MV-4-11 (cell line): ENCODE data around the gene CCDC117.
A peak's percentile ranks its signal among the peaks of the same experiment; 100 is the strongest.
"Not testable (repeated sequence)": the region's sequence is repeated elsewhere in the genome, so short reads cannot be mapped to it uniquely, and the experiment has no call there.

Experiments used
- DNase-seq: peaks from one replicate; lab custom pipeline; 2025; lab: John Stamatoyannopoulos, UW

Gene CCDC117

DNA sequence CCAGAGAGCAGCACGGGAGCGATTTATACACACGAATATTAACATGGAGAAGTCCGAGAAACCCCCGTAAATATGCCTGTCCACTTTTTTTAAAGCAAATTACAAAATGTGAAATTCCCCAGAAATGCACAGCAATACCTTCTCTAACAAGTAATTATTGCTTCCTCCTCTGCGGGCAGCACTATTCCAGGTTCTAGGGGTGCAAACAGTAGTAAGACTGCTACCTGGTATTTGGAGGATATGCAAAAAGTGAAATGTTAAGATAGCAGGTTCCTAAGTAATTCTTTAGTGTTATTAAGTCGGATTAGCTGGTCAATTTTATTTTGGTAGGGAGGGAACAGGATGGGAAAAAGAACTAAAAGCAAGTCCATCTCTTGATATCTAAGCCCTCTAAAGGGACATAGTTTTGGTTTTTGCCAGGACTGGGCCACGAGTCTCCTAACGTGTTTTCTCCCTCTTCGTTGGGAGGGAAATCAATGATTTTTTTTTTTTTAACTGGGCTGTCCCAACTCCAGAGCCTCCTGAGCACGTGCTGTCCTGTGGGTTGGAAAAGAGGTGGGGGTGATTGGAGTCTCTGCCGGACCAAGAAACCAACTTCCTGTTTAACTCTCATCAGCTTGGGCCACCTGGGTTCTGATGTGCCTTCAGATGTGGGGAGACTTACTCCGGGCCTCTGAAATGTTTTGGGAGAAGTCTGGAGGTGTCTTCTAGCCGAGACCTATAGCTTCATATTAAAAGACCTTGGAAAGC is 29.5 kb downstream of the CCDC117 start:
- DNase-seq, result peak; percentile 86

DNA sequence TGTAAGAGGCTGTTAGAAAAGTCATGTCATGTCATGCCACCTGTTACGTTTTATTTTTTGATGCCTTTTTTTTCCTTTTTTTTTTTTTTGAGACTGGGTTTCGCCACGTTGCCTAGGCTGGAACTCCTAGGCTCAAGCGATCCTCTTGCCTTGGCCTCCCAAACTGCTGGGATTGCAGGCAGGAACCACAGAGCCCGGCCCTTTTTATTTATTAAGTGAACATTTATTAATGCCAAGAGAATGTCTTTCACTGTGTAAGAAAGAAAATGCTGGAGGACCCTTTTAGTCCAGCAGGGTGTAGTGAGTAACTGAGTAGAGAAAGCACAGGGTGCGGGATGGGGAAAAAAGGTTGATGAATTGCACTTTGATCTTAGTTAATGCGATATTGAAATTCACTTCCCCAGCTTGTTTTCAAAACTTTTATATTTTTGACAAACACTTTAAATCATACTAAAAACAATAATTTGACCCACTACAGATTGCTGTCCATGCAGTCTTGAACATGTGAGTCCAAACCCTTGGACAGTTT is 30.2 kb downstream of the CCDC117 start:
- peak; percentile 39 for DNase-seq

DNA sequence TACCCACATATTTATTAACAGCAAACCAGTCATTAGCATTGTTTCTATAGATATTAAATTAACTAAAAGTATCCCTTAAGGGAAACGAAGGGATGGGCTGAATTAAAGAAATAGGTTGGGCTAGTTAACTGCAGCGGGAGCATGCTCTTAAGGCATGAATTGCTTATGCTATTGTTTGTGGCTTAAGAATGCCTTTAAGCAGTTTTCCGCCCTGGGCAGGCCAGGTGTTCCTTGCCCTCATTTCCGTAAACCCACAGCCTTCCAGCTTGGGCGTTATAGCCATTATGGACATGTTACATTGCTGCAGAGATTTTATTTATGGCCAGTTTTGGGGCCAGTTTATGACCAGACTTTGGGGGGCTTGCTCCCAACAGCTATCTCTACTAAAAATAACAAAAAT is 32.9 kb downstream of the CCDC117 start:
- not testable (repeated sequence) for DNase-seq

DNA sequence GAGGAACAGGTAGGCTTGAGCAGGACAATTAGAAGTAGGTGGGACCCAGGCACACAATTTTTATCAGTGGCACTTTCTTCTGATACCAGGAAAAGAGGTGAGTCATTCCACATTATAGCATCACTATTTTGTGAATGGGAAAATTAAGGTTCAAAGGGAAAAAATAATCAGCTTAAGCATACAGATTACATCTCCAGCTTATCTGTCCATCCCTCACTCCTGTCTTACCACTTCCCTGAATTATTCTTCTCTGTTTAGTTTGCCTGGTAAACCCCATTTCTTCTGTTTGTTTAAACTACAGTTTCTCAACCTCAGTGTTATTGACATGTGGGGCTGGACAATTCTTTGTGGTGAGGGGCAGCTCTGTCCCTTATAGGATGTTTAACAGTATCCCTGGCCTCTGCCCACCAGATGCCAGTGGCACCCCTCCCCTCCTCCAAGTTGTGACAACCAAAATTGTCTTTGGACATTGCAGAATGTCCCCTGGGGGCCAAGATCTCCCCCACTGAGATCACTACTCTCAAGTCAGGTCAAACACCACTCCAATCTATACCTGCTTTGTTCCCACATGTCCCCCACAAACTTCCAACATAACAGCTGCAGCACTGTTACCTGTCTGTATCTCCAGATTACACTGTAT is 36.3 kb downstream of the CCDC117 start:
- DNase-seq, result peak; percentile 30

DNA sequence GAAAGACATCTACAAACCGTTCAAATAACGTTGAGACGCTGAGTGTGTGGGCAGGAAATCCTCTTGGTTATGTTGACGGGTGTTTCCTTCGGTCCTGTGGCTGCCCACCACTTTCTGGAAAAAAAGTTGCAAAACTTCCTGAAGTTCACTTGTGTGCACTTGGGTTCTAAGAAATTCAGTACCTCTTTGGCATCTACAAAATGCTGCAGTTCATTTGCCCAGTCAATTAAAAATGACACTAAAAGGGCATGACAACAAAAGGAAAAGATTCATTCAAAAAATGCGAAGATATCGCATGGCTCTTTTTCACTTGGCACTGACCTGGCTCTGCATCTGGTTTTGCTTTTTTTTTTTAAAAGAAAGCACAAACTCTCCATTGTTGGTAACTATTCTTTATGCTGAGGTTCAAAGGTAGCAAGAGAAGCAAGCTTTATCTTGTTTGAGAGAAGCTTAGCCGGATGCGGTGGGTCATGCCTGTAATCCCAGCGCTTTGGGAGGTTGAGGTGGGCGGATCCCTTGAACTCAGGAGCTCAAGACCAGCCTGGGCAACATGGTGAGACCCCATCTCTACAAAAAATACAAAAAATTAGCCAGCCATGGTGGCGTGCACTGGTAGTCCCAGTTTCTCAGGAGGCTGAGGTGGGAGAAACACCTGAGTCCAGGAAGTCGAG is 38.5 kb downstream of the CCDC117 start:
- DNase-seq, result peak; percentile 99

DNA sequence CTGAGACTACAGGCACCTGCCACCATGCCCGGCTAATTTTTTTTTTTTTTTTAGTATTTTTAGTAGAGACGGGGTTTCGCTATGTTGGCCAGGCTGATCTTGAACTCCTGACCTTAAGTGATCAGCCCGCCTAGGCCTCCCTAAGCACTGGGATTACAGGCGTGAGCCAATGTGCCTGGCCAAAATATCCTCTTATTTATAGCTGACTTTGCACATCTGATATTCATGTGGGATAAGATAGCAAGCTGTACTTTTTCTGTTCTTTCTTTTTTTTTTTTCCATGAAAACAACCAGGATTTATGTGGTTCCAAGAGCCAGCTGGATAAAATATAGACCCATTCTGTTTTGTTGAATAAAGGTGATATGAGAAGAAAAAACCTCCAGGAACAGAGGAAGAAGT is 40.0 kb downstream of the CCDC117 start:
- peak; percentile 58 for DNase-seq

DNA sequence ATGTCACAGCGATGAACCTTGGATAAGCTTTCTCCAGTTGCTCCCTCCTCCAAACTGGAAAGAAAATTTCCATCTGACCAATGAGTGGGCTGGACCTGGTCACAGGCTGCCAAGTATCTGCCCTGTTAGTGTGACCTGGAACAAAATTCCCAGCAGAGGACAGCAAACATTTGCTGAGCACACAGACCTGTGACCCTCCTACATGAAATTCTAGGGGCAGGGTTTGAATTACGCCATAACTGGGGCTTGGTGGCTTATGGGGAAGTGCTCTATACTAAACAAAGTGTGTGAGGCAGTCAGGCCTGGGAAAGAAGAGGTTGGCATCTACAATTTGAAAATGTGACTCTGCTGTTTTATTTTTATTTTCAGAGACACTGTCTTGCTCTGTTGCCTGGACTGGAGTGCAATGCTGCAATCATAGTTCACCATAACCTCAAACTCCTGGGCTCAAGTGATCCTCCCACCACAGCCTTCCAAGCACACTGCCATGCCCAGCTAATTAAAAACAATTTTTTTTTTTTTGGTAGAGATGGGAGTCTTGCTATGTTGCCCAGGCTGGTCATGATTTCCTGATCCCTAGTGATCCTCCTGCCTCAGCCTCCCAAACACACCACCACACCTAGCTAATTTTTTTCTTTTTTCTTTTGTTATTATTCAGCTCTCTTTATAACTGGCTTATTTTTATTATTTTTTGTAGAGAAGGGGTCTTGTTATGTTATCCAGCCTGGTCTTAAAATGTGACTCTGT is 41.5 kb downstream of the CCDC117 start:
- DNase-seq, result peak; percentile 92

DNA sequence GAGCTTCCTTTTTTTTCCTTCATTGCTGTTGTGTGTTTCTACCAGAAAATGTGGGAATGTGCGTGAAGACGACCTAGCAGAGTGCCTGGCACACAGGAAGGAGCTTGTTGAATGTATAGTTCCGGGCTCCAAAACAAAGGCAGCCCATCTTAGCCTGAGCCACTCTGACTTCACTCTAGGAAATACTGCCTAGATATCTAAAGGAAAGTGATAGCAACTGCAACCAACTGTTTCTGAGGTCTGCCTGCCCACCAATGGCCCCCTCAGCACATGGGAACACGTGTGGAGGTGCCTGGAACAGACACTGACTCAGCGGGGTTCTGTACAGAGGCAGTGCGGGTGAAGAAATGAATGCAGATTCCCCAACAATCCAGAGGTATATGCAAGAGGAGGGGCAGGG is 42.6 kb downstream of the CCDC117 start:
- DNase-seq, result no peak

DNA sequence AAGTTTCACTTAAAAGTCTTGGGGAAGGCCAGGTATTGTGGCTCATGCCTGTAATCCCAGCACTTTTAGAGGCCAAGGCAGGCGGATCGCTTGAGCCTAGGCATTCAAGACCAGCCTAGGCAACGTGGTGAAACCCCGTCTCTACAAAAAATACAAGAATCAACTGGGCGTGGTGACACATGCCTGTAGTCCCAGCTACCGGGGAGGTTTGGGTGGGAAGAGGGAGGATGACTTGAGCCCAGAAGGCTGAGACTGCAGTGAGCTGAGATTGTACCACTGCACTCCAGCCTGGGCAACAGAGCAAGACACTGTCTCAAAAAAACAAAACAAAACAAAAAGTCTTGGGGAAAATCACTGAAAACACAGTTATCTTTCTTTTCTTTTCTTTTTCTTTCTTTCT is 43.2 kb downstream of the CCDC117 start:
- no peak for DNase-seq

DNA sequence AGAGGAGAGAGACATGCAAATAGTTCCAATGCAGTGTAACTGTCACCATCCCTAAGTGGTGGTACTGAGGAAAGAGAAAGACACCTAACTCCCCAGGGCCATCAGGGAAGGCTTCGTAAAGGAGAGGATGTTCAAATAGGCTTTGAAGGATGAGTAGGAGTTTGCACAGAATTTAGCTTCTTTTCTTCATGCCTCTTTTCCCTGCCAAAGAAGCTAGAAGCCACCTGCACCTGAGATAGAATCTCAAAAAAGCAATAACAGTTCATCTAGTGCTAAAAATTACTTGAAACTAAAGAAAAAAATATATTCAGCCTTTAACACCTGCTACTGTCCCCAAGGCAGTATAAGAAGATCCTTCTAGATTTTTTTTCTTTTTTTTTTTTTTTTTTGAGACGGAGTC is 44.6 kb downstream of the CCDC117 start:
- DNase-seq, result no peak

DNA sequence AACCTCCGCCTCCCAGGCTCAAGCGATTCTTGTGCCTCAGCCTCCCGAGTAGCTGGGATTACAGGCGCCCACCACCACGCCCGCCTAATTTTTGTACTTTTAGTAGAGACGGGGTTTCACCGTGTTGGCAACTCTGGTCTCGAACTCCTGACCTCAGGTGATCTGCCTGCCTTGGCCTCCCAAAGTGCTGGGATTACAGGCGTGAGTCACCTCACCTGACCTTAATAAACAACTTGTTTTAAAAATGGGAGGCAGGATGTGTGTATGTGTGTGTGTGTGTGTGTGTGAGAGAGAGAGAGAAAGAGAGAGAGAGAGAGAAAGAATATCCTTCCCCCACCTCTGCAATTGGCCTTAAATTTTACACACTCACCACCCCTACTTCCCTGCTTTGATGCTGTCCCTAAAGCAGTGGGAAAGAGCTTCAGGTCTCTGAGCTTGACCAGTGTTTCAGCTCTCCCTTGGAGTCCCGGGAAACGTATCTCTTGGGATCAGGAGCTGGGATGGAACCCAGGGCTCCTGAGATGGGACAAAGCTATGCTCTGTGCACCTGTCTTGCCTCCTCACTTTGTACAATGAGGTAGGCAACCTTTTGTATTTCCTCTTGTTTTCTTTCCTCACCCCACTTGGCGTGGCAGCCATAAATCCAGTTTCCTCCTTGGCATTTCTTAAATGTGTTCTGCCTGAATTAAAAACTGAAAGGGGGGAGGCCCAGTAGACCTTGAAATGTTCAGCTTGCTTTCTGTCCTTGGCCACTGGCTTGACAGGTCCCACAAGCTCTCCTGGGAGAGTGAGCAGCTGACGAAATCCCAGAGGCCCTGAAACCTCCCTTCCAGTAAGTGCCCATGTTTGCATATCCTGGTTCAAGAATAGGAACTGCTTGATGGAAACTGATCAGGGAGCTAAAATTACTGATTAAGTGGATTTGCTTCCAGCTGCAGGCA is 45.7 kb downstream of the CCDC117 start:
- DNase-seq, result no peak

DNA sequence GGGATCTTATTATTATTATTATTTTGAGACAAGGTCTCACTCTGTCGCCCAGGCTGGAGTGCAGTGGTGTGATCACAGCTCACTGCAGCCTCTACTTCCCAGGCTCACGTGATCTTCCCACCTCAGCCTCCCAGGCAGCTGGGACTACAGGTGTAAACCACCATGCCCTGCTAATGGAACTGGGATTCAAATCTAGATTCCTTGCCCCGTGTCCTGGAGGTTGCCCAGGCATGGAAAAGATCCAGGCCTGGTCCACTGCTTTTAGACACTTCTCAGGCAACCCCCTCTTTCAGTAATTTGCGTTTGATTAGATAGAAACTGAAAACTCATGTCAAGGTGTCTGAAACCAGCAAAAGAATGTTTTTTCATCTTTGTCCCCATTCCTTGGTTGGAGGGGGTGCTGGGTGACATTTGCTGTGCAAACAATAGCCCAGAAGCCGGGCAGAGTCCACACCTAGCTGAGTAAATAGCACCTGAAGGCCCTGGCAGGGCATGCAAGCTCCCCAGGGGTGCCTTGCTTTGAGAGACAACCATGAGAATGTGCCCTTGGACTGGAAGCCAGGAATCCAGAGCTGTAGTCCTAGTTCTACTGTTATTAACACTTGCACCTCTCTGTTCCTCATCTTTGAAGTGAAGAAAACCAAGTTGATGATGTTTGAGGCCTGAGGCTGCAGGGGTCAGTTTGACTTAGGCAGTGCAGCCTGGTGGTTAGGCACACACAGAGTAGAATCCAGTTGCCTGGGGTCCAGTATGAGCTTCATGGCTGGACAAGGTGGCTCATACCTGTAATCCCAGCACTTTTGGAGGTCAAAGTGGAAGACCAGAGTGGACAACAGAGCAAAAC is 47.0 kb downstream of the CCDC117 start:
- DNase-seq, result no peak

DNA sequence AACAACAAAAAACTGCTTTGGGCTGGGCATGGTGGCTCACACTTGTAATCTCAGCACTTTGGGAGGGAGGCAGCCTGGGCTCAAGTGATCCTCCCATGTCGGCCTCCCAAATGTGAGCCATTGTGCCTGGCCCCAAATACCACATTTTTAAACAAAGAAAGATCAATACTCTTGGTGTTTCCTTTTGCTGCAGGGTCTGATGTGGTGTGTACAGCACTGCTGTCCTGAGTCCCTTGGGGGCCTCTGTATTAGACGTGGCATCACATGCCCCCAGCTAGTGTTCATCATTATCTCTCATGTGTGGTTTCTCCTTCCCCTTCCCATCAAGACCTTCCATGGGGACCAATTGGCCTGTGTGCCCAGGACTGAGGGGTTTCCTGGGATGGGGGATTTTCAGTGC is 48.4 kb downstream of the CCDC117 start:
- DNase-seq, result no peak

DNA sequence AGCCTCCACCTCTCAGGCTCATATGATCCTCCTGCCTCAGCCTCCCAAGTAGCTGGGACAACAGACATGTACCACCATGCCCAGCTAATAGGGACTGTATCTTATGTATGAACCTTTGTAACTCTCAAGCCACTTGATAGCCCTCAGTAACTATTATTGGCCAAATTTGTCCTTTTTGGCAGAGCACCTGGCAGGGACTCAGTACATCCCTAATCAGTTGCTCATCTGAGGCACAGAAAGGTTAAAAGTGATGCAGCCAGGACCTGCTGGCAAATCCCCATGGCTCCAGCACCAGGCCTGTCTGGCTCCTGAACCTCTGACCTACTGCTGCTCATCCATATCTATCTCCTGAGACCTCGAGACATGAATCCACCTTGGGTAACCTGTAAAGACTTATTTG is 49.0 kb downstream of the CCDC117 start:
- DNase-seq, result no peak

DNA sequence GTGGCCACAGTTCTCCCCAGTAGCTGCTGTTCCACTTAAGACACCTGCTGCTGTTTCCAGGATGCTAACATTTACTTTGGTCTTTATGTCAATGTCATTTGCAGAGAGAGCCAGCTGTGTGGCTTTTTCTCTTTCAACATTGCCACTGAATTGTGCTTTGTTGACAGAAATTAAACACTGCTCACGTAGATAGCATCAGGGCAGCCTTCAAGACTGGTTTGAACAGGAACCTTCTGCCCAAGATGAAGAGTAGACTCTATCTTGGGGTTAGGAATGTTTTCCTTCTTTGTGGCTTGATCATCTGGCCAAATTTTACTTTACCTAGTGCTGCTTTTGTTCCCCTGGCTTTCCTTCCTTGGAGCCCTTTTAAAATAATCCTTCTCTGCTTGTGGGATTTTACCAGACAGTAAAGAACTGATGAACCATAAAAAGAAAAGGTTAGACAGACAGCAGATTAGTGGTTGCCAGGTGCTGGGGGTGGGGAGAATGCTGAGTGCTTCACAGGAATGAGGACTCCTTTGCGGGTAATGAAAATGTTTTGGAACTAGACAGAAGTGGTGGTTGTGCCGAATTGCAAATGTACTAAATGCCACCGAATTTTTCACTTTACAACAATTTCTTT is 50.5 kb downstream of the CCDC117 start:
- no peak for DNase-seq

DNA sequence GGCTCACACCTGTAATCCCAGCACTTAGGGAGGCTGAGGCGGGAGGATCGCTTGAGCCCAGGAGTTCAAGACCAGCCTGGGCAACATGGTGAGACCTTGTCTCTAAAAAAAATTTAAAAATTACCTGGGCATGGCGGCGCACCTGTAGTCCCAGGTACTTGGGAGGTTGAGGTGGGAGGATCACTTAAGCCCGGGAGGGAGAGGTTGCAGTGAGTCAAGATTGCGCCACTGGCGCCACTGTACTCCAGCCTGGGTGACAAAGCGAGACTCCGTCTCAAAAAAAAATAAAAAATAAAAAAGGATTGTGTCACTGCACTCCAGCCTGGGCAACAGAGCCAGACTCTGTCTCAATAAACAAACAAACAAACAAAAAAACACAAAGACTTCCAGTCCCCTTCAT is 52.0 kb downstream of the CCDC117 start:
- not testable (repeated sequence) for DNase-seq

DNA sequence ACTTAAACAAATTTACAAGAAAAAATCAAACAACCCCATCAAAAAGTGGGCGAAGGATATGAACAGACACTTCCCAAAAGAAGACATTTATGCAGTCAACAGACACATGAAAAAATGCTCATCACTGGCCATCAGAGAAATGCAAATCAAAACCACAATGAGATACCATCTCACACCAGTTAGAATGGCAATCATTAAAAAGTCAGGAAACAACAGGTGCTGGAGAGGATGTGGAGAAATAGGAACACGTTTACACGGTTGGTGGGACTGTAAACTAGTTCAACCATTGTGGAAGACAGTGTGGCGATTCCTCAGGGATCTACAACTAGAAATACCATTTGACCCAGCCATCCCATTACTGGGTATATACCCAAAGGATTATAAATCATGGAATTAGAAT is 53.9 kb downstream of the CCDC117 start:
- DNase-seq, result not testable (repeated sequence)

DNA sequence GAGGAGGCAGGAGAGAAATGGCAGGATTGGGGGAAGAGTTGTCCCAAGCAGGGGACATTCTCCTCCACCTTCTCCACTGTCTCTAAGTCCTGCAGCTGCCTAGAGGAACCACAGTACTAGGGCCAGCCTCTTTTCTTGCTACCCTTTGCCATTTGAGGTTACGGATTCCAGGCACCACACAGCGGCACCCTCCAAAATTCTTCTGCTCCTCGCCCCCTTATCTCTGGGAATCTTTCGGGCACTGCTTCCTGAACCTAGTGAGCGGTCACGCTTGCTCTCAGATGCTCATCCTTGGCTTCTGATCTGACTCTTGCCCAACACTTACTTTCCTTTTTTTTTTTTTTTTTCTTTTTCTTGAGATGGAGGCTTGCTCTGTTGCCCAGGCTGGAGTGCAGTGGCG is 54.4 kb downstream of the CCDC117 start:
- no peak for DNase-seq

DNA sequence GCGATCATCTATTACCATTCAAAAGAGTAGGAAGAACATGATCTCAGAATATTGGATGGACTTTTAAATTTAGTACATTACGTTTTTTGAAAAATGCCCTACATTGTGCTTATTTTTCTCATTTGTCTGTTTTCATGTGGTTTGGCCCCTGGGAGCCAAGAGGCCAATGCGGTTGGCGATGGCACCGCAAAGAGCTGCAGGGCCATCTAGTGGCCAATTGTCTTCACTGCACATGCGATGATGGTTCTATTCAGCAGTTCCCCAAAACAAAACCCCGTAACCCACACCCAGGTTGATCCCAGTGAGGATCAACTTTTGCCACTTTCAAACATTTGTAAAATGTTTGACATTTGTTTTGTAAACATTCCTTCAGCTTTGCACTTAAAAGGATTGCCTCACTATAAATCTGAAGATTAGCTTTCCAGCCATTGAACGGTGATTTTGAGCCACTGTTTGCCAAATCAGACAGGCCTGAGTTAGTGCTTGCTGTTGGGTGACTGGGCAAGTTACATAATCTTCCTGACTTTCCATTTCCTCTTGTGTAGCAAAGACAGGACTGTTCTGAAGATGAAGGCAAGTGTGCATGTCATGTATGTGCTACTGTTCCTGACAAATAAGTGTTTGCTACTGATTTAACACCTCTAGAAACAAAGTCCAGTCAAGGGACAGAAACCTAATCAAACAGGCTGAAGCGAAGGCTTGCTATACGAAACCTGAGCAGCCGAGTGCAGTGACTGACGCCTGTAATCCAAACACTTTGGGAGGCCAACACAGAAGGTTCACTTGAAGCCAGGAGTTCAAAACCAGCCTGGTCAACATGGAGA is 57.1 kb downstream of the CCDC117 start:
- DNase-seq, result peak; percentile 85
